Amniotic epithelial cell (primary cell): ENCODE measurements around the gene RNF144B.
"Not testable (repeated sequence)": the region's sequence is repeated elsewhere in the genome, so short reads cannot be mapped to it uniquely, and the experiment has no call there.

Experiments
- DNase-seq: peaks from one replicate; pipeline ENCODE4 v3.0.0-alpha.2; 2010; ENCODE audit warnings: low read depth

Gene RNF144B

GRCh38 chr6:18444111-18444510 lies 57.0 kb downstream of the RNF144B start:
- no peak for DNase-seq

GRCh38 chr6:18445228-18445627 lies 58.1 kb downstream of the RNF144B start:
- no peak for DNase-seq

- no peak for DNase-seq
Observed at GRCh38 chr6:18446771-18447170, 59.6 kb downstream of the RNF144B start.

- DNase-seq: no peak
Observed at GRCh38 chr6:18447552-18447951, 60.4 kb downstream of the RNF144B start.

- DNase-seq: no peak
Observed at GRCh38 chr6:18451756-18452155, 64.6 kb downstream of the RNF144B start.

GRCh38 chr6:18454446-18454845 lies 67.3 kb downstream of the RNF144B start:
- DNase-seq: no peak

- no peak for DNase-seq
Observed at GRCh38 chr6:18457065-18457737, 70.1 kb downstream of the RNF144B start.

- DNase-seq: not testable (repeated sequence)
Observed at GRCh38 chr6:18458086-18458485, 70.9 kb downstream of the RNF144B start.

- DNase-seq: no peak
Observed at GRCh38 chr6:18463429-18463828, 76.3 kb downstream of the RNF144B start.

- DNase-seq: no peak
Observed at GRCh38 chr6:18464176-18464575, 77.0 kb downstream of the RNF144B start.

GRCh38 chr6:18465410-18466154 lies 78.4 kb downstream of the RNF144B start:
- no peak for DNase-seq

GRCh38 chr6:18467741-18468502 lies 80.8 kb downstream of the RNF144B start:
- DNase-seq: no peak

- no peak for DNase-seq
Observed at GRCh38 chr6:18468503-18468843, 81.3 kb downstream of the RNF144B start.

- no peak for DNase-seq
Observed at GRCh38 chr6:18469536-18469935, 82.4 kb downstream of the RNF144B start.

- no peak for DNase-seq
Observed at GRCh38 chr6:18471232-18471964, 84.2 kb downstream of the RNF144B start.

- no peak for DNase-seq
Observed at GRCh38 chr6:18472941-18473340, 85.8 kb downstream of the RNF144B start.

GRCh38 chr6:18473755-18474154 lies 86.6 kb downstream of the RNF144B start:
- DNase-seq: no peak

- no peak for DNase-seq
Observed at GRCh38 chr6:18477301-18477941, 90.3 kb downstream of the RNF144B start.

- no peak for DNase-seq
Observed at GRCh38 chr6:18478610-18479009, 91.5 kb downstream of the RNF144B start.

GRCh38 chr6:18481870-18482269 lies 94.7 kb downstream of the RNF144B start:
- DNase-seq: no peak

GRCh38 chr6:18485660-18486435 lies 98.7 kb downstream of the RNF144B start:
- DNase-seq: no peak
